GM12878 (cell line): Measurements from ENCODE around the gene DCTN1. TPM values are rescaled to one million over a fixed set of nuclear protein-coding genes. Genes with fewer than 3 reads are reported as not detected.

Experiments used
- ATAC-seq: fragments of 200-7000 bp; cut with Tn5 transposase; 3 replicates; pipeline ENCODE4 v1.9.1; 2020; ENCODE audit warnings: mild to moderate bottlenecking, moderate library complexity
- BruUV-seq: library from RNA; stranded (reverse); fragments of 400-500 nt; replicated peaks from 2 replicates; lab custom pipeline; 2021; lab: Mats Ljungman, UMichigan
- CTCF ChIA-PET: fragments of 300-600 bp; sonication (Branson Sonifier 250); formaldehyde crosslinking; extraction: SDS; loops from one replicate; lab custom pipeline; 2021; ENCODE audit warnings: inconsistent platforms; lab: Yijun Ruan, JAX
- POLR2A ChIA-PET: fragments of 350-600 bp; formaldehyde crosslinking; extraction: SDS; loops from one replicate; lab custom pipeline; 2021; ENCODE audit warnings: inconsistent platforms; lab: Charles Lee
- RAD21 ChIA-PET: fragments of 300-600 bp; sonication (Branson Sonifier 250); formaldehyde crosslinking; loops from one replicate; lab custom pipeline; 2023; ENCODE audit warnings: antibody characterized with exemption; ENCODE audit not compliant: unreplicated experiment; lab: Charles Lee
- SMC1A ChIA-PET: fragments of 300-600 bp; sonication (Branson Sonifier 250); formaldehyde crosslinking; loops from one replicate; lab custom pipeline; 2023; ENCODE audit not compliant: unreplicated experiment, uncharacterized antibody; lab: Charles Lee
- DNase-seq: peaks from one replicate; pipeline ENCODE4 v3.0.0-alpha.2; 2011; ENCODE audit warnings: low read depth, low spot score
- FAIRE-seq: peaks from 3 replicates; lab custom pipeline; 2011; peaks lifted over from hg19 to GRCh38; lab: Jason Lieb, UNC
- H2AFZ ChIP-seq: 2 replicates; pipeline ENCODE4 v1.6.0; 2011; ENCODE audit warnings: low read depth, low read length, control low read depth; ENCODE audit not compliant: control insufficient read depth
- H3K27ac ChIP-seq: 2 replicates; pipeline ENCODE4 v1.5.1; 2011; ENCODE audit warnings: control low read depth; ENCODE audit not compliant: control insufficient read depth, insufficient read depth
- H3K27me3 ChIP-seq, 2 experiments: replicated peaks in 1 of 2; 2 replicates each; pipeline versions ENCODE4 v1.6.0 to v1.6.1; 2011; ENCODE audit warnings: low read length in 1 of 2; ENCODE audit not compliant: control insufficient read depth in 2 of 2, insufficient read depth in 2 of 2
- H3K36me3 ChIP-seq, 2 experiments: 2 replicates each; pipeline ENCODE4 v1.5.1; 2011; ENCODE audit warnings: low read length in 1 of 2; ENCODE audit not compliant: control insufficient read depth in 2 of 2, insufficient read depth in 2 of 2
- H3K4me1 ChIP-seq: 2 replicates; pipeline ENCODE4 v1.6.1; 2011; ENCODE audit warnings: mild to moderate bottlenecking, low read length, moderate library complexity, mixed read lengths; ENCODE audit not compliant: control insufficient read depth, insufficient read depth
- H3K4me2 ChIP-seq: 2 replicates; pipeline ENCODE4 v1.6.0; 2011; ENCODE audit warnings: control low read depth; ENCODE audit not compliant: control insufficient read depth, insufficient read depth
- H3K4me3 ChIP-seq: fragments of 200-600 bp; sonication (generic); 2 replicates; pipeline ENCODE4 v1.5.1; 2016
- H3K79me2 ChIP-seq: 2 replicates; pipeline ENCODE4 v1.6.0; 2011; ENCODE audit warnings: low read length; ENCODE audit not compliant: control insufficient read depth, insufficient read depth
- H3K9ac ChIP-seq: 2 replicates; pipeline ENCODE4 v1.8.0; 2011; ENCODE audit warnings: low read length, control low read depth, mixed read lengths; ENCODE audit not compliant: control insufficient read depth, insufficient read depth
- H3K9me3 ChIP-seq: replicated peaks from 3 replicates; pipeline ENCODE4 v1.5.1; 2011; ENCODE audit warnings: mild to moderate bottlenecking, low read length; ENCODE audit not compliant: control insufficient read depth, insufficient read depth
- H4K20me1 ChIP-seq: 2 replicates; pipeline ENCODE4 v1.6.0; 2011; ENCODE audit not compliant: control insufficient read depth, insufficient read depth
- CHD2 ChIP-seq: IDR thresholded peaks from 2 replicates; pipeline ENCODE4 v1.6.1; 2011; ENCODE audit warnings: low read depth, low read length, improper control_type of control experiment, borderline replicate concordance
- ESRRA ChIP-seq: IDR thresholded peaks from 2 replicates; pipeline ENCODE4 v1.6.1; 2012; ENCODE audit warnings: mild to moderate bottlenecking, low read length, improper control_type of control experiment
- RB1 ChIP-seq: fragments of 450-650 bp; formaldehyde crosslinking; IDR thresholded peaks from 2 replicates; pipeline ENCODE4 v1.6.1; 2017; ENCODE audit warnings: mild to moderate bottlenecking, borderline replicate concordance
- RUNX3 ChIP-seq: IDR thresholded peaks from 2 replicates; pipeline ENCODE4 v1.6.1; 2012; ENCODE audit warnings: low read length, inconsistent platforms
- TAF1 ChIP-seq: IDR thresholded peaks from 2 replicates; pipeline ENCODE4 v1.6.1; 2011; ENCODE audit warnings: mild to moderate bottlenecking, low read depth, low read length, borderline replicate concordance
- TBL1XR1 ChIP-seq: IDR thresholded peaks from 2 replicates; pipeline ENCODE4 v1.6.1; 2012; ENCODE audit warnings: low read depth, low read length, improper control_type of control experiment
- WRNIP1 ChIP-seq: IDR thresholded peaks from 2 replicates; pipeline ENCODE4 v1.6.1; 2011; ENCODE audit warnings: low read depth, low read length, improper control_type of control experiment, borderline replicate concordance
- in situ Hi-C: fragments of 300-500 bp; cut with MboI; formaldehyde crosslinking; loops from 9 replicates; pipeline ENCODE4 v1.14.3; 2018; ENCODE audit warnings: mixed read lengths
- intact Hi-C: fragments of 100-400 bp; cut with micrococcal nuclease; formaldehyde crosslinking; loops from one replicate; pipeline ENCODE4 v1.14.2; 2022; ENCODE audit not compliant: unreplicated experiment
- polyA plus RNA-seq, 11 experiments: library from polyadenylated mRNA; depleted of rRNA in 4 of 11; unstranded in 6 of 11; stranded (reverse) in 5 of 11; fragments of >200 nt; fragmentation: Nextera tagmentation in 4 of 11; fragmentation: Illumina TruSeq in 1 of 11; extraction: Ambion mirVana in 4 of 11; extraction: Trizol in 1 of 11; gene quantifications; 1 replicate in 1 of 11; 2 replicates in 10 of 11; pipeline versions ENCODE4 v1.2.1 to v1.2.3, GENCODE V29; 2011 to 2016; ENCODE audit warnings: inconsistent platforms in 2 of 11, missing spikeins in 2 of 11, low read depth in 1 of 11
- total RNA-seq, 4 experiments: library from RNA; depleted of rRNA in 3 of 4; stranded (reverse); fragments of >200 nt in 3 of 4; fragmentation: Illumina TruSeq in 1 of 4; extraction: Trizol in 1 of 4; gene quantifications; 2 replicates each; pipeline versions ENCODE4 v1.2.1 to v1.2.3, GENCODE V29; 2013 to 2021
- TF ChIP-seq, protein P1 (sequence below): fragments of 450-650 bp; IDR thresholded peaks from 2 replicates; pipeline ENCODE4 v1.6.1; 2017; ENCODE audit warnings: borderline replicate concordance
- TF ChIP-seq, protein P2 (sequence below): fragments of 450-650 bp; IDR thresholded peaks from 2 replicates; pipeline ENCODE4 v1.6.1; 2018; ENCODE audit warnings: borderline replicate concordance, mild to moderate bottlenecking; ENCODE audit not compliant: partially characterized antibody
- TF ChIP-seq, protein P3 (sequence below): IDR thresholded peaks from 2 replicates; pipeline ENCODE4 v1.6.1; 2011; ENCODE audit warnings: low read depth, mild to moderate bottlenecking, low read length, moderate library complexity, borderline replicate concordance; ENCODE audit errors: extremely low read depth
- TF ChIP-seq, protein P4 (sequence below): IDR thresholded peaks from 2 replicates; pipeline ENCODE4 v1.6.1; 2012; ENCODE audit warnings: improper control_type of control experiment, low read depth, low read length; ENCODE audit not compliant: insufficient replicate concordance

Gene DCTN1
- total and polyA plus RNA-seq, 10 of the 15 experiments (the other 5 are each of a cell fraction or from before 2014, with no cell fraction given), result 44.1 to 116 (median 64.8) TPM

DNA sequence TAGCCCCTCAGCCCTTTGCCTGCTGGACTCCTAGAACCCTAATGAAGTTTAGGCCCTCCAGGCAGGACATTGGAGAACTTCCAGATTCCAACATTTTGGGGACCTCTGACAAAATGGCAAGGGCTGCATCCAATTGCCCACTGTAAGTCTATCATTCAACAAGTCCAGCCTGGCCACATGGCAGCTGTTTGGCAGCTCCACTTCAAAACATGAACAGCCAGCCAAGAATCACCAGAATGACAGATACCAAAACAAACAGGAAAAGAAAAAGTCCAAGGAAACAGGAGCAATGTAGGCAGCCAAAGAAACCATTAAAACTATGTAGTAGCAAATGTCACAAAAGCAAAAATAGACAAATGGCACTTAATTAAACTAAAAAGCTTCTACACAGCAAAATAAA is 62.4 kb downstream of the DCTN1 start:
- intact Hi-C loops, result no loop called here
- in situ Hi-C loops, result no loop called here
- no peak for ATAC-seq
- no peaks in the 10 kb centered on the region for H4K20me1 ChIP-seq
- H3K4me3 ChIP-seq, result no peak overlapping the region
- H3K27ac ChIP-seq, result no peak overlapping the region
- ChIA-PET SMC1A (interaction anchor here (0.9 kb wide), 1 partner anchor 17 kb away, joined by 6 read pairs; no protein-coding TSS in a partner anchor), RAD21 (no interaction called here)
- no peaks in the 10 kb centered on the region for H3K36me3 ChIP-seq
- H2AFZ ChIP-seq, result no peak overlapping the region
- H3K4me1 ChIP-seq, result no peaks in the 10 kb centered on the region
- H3K9ac ChIP-seq, result no peak overlapping the region
- TF ChIP-seq TBL1XR1, result no peak
- TF ChIP-seq, protein P1, sequence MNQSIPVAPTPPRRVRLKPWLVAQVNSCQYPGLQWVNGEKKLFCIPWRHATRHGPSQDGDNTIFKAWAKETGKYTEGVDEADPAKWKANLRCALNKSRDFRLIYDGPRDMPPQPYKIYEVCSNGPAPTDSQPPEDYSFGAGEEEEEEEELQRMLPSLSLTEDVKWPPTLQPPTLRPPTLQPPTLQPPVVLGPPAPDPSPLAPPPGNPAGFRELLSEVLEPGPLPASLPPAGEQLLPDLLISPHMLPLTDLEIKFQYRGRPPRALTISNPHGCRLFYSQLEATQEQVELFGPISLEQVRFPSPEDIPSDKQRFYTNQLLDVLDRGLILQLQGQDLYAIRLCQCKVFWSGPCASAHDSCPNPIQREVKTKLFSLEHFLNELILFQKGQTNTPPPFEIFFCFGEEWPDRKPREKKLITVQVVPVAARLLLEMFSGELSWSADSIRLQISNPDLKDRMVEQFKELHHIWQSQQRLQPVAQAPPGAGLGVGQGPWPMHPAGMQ, result no peak
- no peak for TF ChIP-seq ESRRA
- TF ChIP-seq, protein P2, sequence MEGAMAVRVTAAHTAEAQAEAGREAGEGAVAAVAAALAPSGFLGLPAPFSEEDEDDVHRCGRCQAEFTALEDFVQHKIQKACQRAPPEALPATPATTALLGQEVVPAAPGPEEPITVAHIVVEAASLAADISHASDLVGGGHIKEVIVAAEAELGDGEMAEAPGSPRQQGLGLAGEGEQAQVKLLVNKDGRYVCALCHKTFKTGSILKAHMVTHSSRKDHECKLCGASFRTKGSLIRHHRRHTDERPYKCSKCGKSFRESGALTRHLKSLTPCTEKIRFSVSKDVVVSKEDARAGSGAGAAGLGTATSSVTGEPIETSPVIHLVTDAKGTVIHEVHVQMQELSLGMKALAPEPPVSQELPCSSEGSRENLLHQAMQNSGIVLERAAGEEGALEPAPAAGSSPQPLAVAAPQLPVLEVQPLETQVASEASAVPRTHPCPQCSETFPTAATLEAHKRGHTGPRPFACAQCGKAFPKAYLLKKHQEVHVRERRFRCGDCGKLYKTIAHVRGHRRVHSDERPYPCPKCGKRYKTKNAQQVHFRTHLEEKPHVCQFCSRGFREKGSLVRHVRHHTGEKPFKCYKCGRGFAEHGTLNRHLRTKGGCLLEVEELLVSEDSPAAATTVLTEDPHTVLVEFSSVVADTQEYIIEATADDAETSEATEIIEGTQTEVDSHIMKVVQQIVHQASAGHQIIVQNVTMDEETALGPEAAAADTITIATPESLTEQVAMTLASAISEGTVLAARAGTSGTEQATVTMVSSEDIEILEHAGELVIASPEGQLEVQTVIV, result no peak
- TF ChIP-seq TAF1, result no peak
- TF ChIP-seq RUNX3, result no peak
- TF ChIP-seq, protein P3, sequence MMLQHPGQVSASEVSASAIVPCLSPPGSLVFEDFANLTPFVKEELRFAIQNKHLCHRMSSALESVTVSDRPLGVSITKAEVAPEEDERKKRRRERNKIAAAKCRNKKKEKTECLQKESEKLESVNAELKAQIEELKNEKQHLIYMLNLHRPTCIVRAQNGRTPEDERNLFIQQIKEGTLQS, result no peak
- TF ChIP-seq WRNIP1, result no peak
- TF ChIP-seq RB1, result no peak
- TF ChIP-seq, protein P4, sequence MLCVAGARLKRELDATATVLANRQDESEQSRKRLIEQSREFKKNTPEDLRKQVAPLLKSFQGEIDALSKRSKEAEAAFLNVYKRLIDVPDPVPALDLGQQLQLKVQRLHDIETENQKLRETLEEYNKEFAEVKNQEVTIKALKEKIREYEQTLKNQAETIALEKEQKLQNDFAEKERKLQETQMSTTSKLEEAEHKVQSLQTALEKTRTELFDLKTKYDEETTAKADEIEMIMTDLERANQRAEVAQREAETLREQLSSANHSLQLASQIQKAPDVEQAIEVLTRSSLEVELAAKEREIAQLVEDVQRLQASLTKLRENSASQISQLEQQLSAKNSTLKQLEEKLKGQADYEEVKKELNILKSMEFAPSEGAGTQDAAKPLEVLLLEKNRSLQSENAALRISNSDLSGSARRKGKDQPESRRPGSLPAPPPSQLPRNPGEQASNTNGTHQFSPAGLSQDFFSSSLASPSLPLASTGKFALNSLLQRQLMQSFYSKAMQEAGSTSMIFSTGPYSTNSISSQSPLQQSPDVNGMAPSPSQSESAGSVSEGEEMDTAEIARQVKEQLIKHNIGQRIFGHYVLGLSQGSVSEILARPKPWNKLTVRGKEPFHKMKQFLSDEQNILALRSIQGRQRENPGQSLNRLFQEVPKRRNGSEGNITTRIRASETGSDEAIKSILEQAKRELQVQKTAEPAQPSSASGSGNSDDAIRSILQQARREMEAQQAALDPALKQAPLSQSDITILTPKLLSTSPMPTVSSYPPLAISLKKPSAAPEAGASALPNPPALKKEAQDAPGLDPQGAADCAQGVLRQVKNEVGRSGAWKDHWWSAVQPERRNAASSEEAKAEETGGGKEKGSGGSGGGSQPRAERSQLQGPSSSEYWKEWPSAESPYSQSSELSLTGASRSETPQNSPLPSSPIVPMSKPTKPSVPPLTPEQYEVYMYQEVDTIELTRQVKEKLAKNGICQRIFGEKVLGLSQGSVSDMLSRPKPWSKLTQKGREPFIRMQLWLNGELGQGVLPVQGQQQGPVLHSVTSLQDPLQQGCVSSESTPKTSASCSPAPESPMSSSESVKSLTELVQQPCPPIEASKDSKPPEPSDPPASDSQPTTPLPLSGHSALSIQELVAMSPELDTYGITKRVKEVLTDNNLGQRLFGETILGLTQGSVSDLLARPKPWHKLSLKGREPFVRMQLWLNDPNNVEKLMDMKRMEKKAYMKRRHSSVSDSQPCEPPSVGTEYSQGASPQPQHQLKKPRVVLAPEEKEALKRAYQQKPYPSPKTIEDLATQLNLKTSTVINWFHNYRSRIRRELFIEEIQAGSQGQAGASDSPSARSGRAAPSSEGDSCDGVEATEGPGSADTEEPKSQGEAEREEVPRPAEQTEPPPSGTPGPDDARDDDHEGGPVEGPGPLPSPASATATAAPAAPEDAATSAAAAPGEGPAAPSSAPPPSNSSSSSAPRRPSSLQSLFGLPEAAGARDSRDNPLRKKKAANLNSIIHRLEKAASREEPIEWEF, result no peak
- no peak for TF ChIP-seq CHD2
- TF ChIP-seq, all 136 proteins: peak for 0
- ChIA-PET CTCF (interaction anchor here (1.5 kb wide), 1 partner anchor 17 kb away, joined by 6 read pairs; no protein-coding TSS in a partner anchor), POLR2A (no interaction called here)
- BruUV-seq, result no TSS peak
- Histone ChIP-seq H3K9me3 (no peaks in the 10 kb centered on the region), H3K4me2 (no peak overlapping the region), H3K27me3 (no peaks in the 10 kb centered on the region), H3K79me2 (no peaks in the 10 kb centered on the region)
- DNase-seq, result no peak
- no peak for FAIRE-seq
